GM23338 (cell line): ENCODE results near the gene NLGN1. TPM values are rescaled to one million over a fixed set of nuclear protein-coding genes. Genes with fewer than 3 reads are reported as not detected.

Source experiments
- ATAC-seq: fragments of 200-7000 bp; cut with Tn5 transposase; 3 replicates; pipeline ENCODE4 v1.9.1; 2020
- DNase-seq: peaks from one replicate; pipeline ENCODE4 v3.0.0-alpha.2; 2015; ENCODE audit warnings: low spot score
- H2AFZ ChIP-seq: fragments of 200-600 bp; sonication (generic); 2 replicates; pipeline ENCODE4 v1.8.0; 2016; ENCODE audit warnings: antibody characterized with exemption, mild to moderate bottlenecking, moderate library complexity
- H3F3A ChIP-seq: fragments of 200-600 bp; sonication (generic); replicated peaks from 2 replicates; pipeline ENCODE4 v1.8.0; 2017; ENCODE audit warnings: antibody characterized with exemption, mixed run types, low read depth
- H3K27ac ChIP-seq: fragments of 200-600 bp; sonication (generic); 2 replicates; pipeline ENCODE4 v1.6.1; 2016; ENCODE audit warnings: low read depth
- H3K27me3 ChIP-seq: fragments of 200-600 bp; sonication (generic); 2 replicates; pipeline ENCODE4 v1.8.0; 2016; ENCODE audit warnings: mild to moderate bottlenecking, mixed run types, moderate library complexity; ENCODE audit not compliant: insufficient read depth
- H3K36me3 ChIP-seq: fragments of 200-600 bp; sonication (generic); 2 replicates; pipeline ENCODE4 v1.8.0; 2016; ENCODE audit warnings: mild to moderate bottlenecking; ENCODE audit not compliant: insufficient read depth
- H3K4me1 ChIP-seq: fragments of 200-600 bp; sonication (generic); 2 replicates; pipeline ENCODE4 v1.8.0; 2016; ENCODE audit warnings: mild to moderate bottlenecking, moderate library complexity; ENCODE audit not compliant: insufficient read depth
- H3K4me2 ChIP-seq: fragments of 200-600 bp; sonication (generic); 2 replicates; pipeline ENCODE4 v1.7.1; 2017; ENCODE audit warnings: mixed run types
- H3K4me3 ChIP-seq: fragments of 200-600 bp; sonication (generic); 2 replicates; pipeline ENCODE4 v1.6.1; 2016; ENCODE audit warnings: mixed run types
- H3K79me2 ChIP-seq: fragments of 200-600 bp; sonication (generic); replicated peaks from 2 replicates; pipeline ENCODE4 v1.8.0; 2017; ENCODE audit warnings: mild to moderate bottlenecking; ENCODE audit not compliant: insufficient read depth
- H3K9me2 ChIP-seq: fragments of 200-600 bp; sonication (generic); 2 replicates; pipeline ENCODE4 v1.8.0; 2017; ENCODE audit not compliant: insufficient read depth
- H4K20me1 ChIP-seq: fragments of 200-600 bp; sonication (generic); replicated peaks from 2 replicates; pipeline ENCODE4 v1.8.0; 2017; ENCODE audit warnings: mild to moderate bottlenecking; ENCODE audit not compliant: insufficient read depth
- H3K27ac Mint-ChIP-seq: 2 replicates; pipeline ENCODE4 v1.8.0; 2020; ENCODE audit warnings: inconsistent platforms, mild to moderate bottlenecking, moderate library complexity, mixed read lengths
- H3K27me3 Mint-ChIP-seq: 3 replicates; pipeline ENCODE4 v1.8.0; 2022; ENCODE audit warnings: low read depth, mild to moderate bottlenecking, moderate library complexity, mixed read lengths, inconsistent platforms; ENCODE audit not compliant: insufficient read depth, poor library complexity
- H3K36me3 Mint-ChIP-seq: 3 replicates; pipeline ENCODE4 v1.8.0; 2021; ENCODE audit warnings: low read depth, mild to moderate bottlenecking, inconsistent platforms, moderate library complexity, mixed read lengths
- H3K4me1 Mint-ChIP-seq: 3 replicates; pipeline ENCODE4 v1.8.0; 2020; ENCODE audit warnings: mild to moderate bottlenecking, inconsistent platforms, mixed read lengths
- H3K4me3 Mint-ChIP-seq: 3 replicates; pipeline ENCODE4 v1.8.0; 2021; ENCODE audit warnings: moderate library complexity, mild to moderate bottlenecking, inconsistent platforms, mixed read lengths
- H3K9me3 Mint-ChIP-seq: 3 replicates; pipeline ENCODE4 v1.8.0; 2020; ENCODE audit warnings: moderate library complexity, mild to moderate bottlenecking, inconsistent platforms, mixed read lengths
- CREB1 ChIP-seq: fragments of 250-450 bp; sonication (Bioruptor Pico); IDR thresholded peaks from 2 replicates; pipeline ENCODE4 v1.5.0; 2020; ENCODE audit warnings: low read depth, mild to moderate bottlenecking, moderate library complexity
- CTCF ChIP-seq, 2 experiments: fragments of 200-600 bp in 1 of 2; sonication (generic) in 1 of 2; conservative IDR thresholded peaks; 2 replicates each; pipeline versions ENCODE4 v1.5.1 to v1.6.1; 2016 to 2017; ENCODE audit warnings: antibody characterized with exemption in 2 of 2, low read depth in 2 of 2, mild to moderate bottlenecking in 2 of 2, moderate library complexity in 1 of 2
- EZH2 ChIP-seq: fragments of 200-600 bp; sonication (generic); IDR thresholded peaks from one replicate; pipeline ENCODE4 v1.8.0; 2017; ENCODE audit warnings: antibody characterized with exemption, mild to moderate bottlenecking, low read depth; ENCODE audit not compliant: unreplicated experiment
- EZH2phosphoT487 ChIP-seq: fragments of 200-600 bp; sonication (generic); IDR thresholded peaks from one replicate; pipeline ENCODE4 v1.8.1; 2018; ENCODE audit warnings: antibody characterized with exemption; ENCODE audit not compliant: unreplicated experiment
- JUNB ChIP-seq: IDR thresholded peaks from one replicate; pipeline ENCODE4 v1.6.1; 2016; ENCODE audit warnings: antibody characterized with exemption; ENCODE audit not compliant: unreplicated experiment
- NANOG ChIP-seq: IDR thresholded peaks from 2 replicates; pipeline ENCODE4 v1.6.1; 2016; ENCODE audit warnings: antibody characterized with exemption, borderline replicate concordance
- POLR2AphosphoS5 ChIP-seq: IDR thresholded peaks from 2 replicates; pipeline ENCODE4 v1.6.1; 2016; ENCODE audit warnings: antibody characterized with exemption, low read depth
- REST ChIP-seq: IDR thresholded peaks from one replicate; pipeline ENCODE4 v1.6.1; 2018; ENCODE audit warnings: antibody characterized with exemption; ENCODE audit not compliant: unreplicated experiment
- STAT1 ChIP-seq: IDR thresholded peaks from one replicate; pipeline ENCODE4 v1.6.1; 2016; ENCODE audit warnings: antibody characterized with exemption; ENCODE audit not compliant: unreplicated experiment
- ZNF114 ChIP-seq: fragments of 250-450 bp; sonication (Bioruptor Pico); IDR thresholded peaks from 2 replicates; pipeline ENCODE4 v1.5.0; 2020; ENCODE audit warnings: mild to moderate bottlenecking, moderate library complexity
- ZNF331 ChIP-seq: fragments of 250-450 bp; sonication (Bioruptor Pico); IDR thresholded peaks from 2 replicates; pipeline ENCODE4 v1.5.0; 2020; ENCODE audit warnings: low read depth, mild to moderate bottlenecking, moderate library complexity
- ZNF462 ChIP-seq: fragments of 250-450 bp; sonication (Bioruptor Pico); IDR thresholded peaks from 2 replicates; pipeline ENCODE4 v1.5.0; 2020; ENCODE audit warnings: mild to moderate bottlenecking, moderate library complexity
- polyA plus RNA-seq: library from polyadenylated mRNA; unstranded; fragments of >200 nt; fragmentation: Nextera tagmentation; extraction: Ambion mirVana; gene quantifications from 2 replicates; pipeline ENCODE4 v1.2.1, GENCODE V29; 2016
- total RNA-seq: library from RNA; depleted of rRNA; stranded (reverse); fragments of >200 nt; shearing (Covaris generic); gene quantifications from 2 replicates; pipeline ENCODE4 v1.2.3, GENCODE V29; 2014
- TF ChIP-seq, protein P1 (sequence below): IDR thresholded peaks from 2 replicates; pipeline ENCODE4 v1.6.1; 2016; ENCODE audit warnings: antibody characterized with exemption

The NLGN1 gene
- total and polyA plus RNA-seq, 2 experiments from 2014 or later, result 6.5 to 18.6 TPM

DNA sequence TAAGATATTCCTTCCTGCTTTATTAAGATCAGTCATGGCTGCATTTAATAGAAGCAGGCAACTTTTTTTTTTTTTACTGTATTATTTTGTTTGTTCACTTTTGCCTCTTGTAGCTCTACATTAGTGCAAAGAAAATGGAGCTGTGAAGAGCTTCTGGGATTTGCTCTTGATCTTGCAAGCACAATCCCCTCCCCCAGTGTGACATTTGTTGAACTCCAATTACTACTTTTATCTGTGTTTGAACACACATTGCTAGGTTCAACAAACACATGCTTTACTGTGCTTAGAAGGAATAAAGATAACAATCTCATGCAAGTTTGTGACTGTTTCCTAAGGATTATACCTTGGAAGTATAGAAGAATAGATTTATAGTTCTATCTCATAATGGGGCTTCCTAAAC, 648.8 kb downstream of the NLGN1 start:
- Mint-ChIP-seq H3K27ac (no peak overlapping the region), H3K4me3 (no peak overlapping the region), H3K4me1 (peaks cover 6% of the 10 kb centered on the region; the same call in 2 of the 3 replicates), H3K9me3 (peaks cover 10% of the 10 kb centered on the region), H3K36me3 (peaks cover 14% of the 10 kb centered on the region), H3K27me3 (no peaks in the 10 kb centered on the region)
- Histone ChIP-seq H3K4me2 (no peak overlapping the region), H3K27me3 (no peaks in the 10 kb centered on the region), H3K36me3 (no peaks in the 10 kb centered on the region), H4K20me1 (no peaks in the 10 kb centered on the region), H3K4me3 (no peak overlapping the region), H3F3A (no peaks in the 10 kb centered on the region), H3K9me2 (peaks cover 10% of the 10 kb centered on the region; the same call in 1 of the 2 replicates), H2AFZ (no peak overlapping the region), H3K4me1 (peaks cover 5% of the 10 kb centered on the region; the same call in 1 of the 2 replicates), H3K79me2 (no peaks in the 10 kb centered on the region), H3K27ac (no peak overlapping the region)
- DNase-seq, result no peak
- no peak for ATAC-seq
- no peak for TF ChIP-seq ZNF331 (CRISPR knock-in tag)
- no peak for TF ChIP-seq ZNF114 (CRISPR knock-in tag)
- TF ChIP-seq REST, result no peak
- no peak for TF ChIP-seq EZH2
- TF ChIP-seq POLR2AphosphoS5, result no peak
- TF ChIP-seq JUNB, result no peak
- TF ChIP-seq EZH2phosphoT487, result no peak
- no peak for TF ChIP-seq CTCF (conservative IDR thresholded peaks at IDR 0.05; ENCODE audit: low read depth in 2 of 2)
- no peak for TF ChIP-seq ZNF462
- no peak for TF ChIP-seq STAT1
- no peak for TF ChIP-seq NANOG
- TF ChIP-seq, protein P1, sequence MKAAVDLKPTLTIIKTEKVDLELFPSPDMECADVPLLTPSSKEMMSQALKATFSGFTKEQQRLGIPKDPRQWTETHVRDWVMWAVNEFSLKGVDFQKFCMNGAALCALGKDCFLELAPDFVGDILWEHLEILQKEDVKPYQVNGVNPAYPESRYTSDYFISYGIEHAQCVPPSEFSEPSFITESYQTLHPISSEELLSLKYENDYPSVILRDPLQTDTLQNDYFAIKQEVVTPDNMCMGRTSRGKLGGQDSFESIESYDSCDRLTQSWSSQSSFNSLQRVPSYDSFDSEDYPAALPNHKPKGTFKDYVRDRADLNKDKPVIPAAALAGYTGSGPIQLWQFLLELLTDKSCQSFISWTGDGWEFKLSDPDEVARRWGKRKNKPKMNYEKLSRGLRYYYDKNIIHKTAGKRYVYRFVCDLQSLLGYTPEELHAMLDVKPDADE, result no peak
- no peak for TF ChIP-seq CREB1 (CRISPR knock-in tag)
